Measurements from ENCODE around the gene PCK1. TPM values are rescaled to one million over a fixed set of nuclear protein-coding genes. Genes with fewer than 3 reads are reported as not detected.

The PCK1 gene
- total RNA-seq, 1 experiment from 2014 or later = not detected

DNA sequence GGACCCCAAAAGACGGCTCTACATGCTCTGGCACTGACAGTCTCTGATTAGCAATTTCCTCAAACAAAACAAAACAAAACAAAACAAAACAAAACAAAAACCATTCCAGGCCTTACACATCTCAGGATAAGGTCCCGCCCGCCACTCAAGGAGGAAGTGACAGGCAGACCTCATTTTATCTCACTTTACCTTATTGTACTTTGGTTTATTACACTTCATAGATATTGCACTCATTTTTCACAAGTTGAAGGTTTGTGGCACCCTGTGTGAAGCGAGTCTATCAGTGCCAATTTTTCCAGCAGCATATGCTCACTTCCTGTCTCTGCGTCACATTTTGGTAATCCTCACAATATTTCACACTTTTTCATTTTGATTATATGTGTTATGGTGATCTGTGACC, 44.1 kb downstream of the PCK1 start:
- WGBS (ENCODE audit: extremely low coverage, insufficient read length, low lambda C conversion rate) = no CpG with 5 or more reads among the region's 5 CpGs
- H3K27ac Mint-ChIP-seq = peak overlapping the region in 1 of 3 experiments; percentile 12; a peak in 1 of 7 replicates
- Histone ChIP-seq H2BK120ac (ENCODE audit: low read depth, low read length, poor library complexity, severe bottlenecking) (no peak overlapping the region), H4K91ac (ENCODE audit: insufficient read length, low read depth, low read length) (no peak overlapping the region), H3K23ac (ENCODE audit: insufficient read length, low read depth, low read length) (no peak overlapping the region), H2BK12ac (ENCODE audit: insufficient read length, low read depth, low read length) (no peak overlapping the region), H2BK20ac (ENCODE audit: low read depth, low read length, poor library complexity, severe bottlenecking) (no peak overlapping the region), H3K9me3 (ENCODE audit: control insufficient read depth, low read depth, low read length) (no peaks in the 10 kb centered on the region), H2BK15ac (ENCODE audit: low read depth, low read length) (no peak overlapping the region), H2AFZ (ENCODE audit: low read length) (no peak overlapping the region), H2BK5ac (ENCODE audit: insufficient read length, low read length) (no peak overlapping the region), H3K27me3 (ENCODE audit: insufficient read depth, low read length) (no peaks in the 10 kb centered on the region), H3K4me2 (ENCODE audit: insufficient read depth, insufficient read length, low read length) (no peak overlapping the region), H3K4me1 (ENCODE audit: insufficient read depth, low read length) (no peaks in the 10 kb centered on the region), H4K8ac (replicated peaks; ENCODE audit: insufficient read length, low read depth, low read length) (no peak overlapping the region), H3K56ac (ENCODE audit: insufficient read length, low read depth, low read length) (no peak overlapping the region), H3K4ac (ENCODE audit: low read depth, low read length) (no peak overlapping the region), H3K14ac (ENCODE audit: insufficient read depth, low read length) (no peak overlapping the region), H3K23me2 (ENCODE audit: insufficient read length, low read depth, low read length, poor library complexity, severe bottlenecking) (no peaks in the 10 kb centered on the region), H3K27ac (ENCODE audit: insufficient read length, low read depth, low read length) (no peak overlapping the region), H3K9ac (ENCODE audit: extremely low read depth, insufficient read length, low read length) (no peak overlapping the region), H4K20me1 (ENCODE audit: control insufficient read depth, insufficient read depth, insufficient read length) (no peaks in the 10 kb centered on the region), H4K5ac (ENCODE audit: insufficient read length, low read depth, low read length) (no peak overlapping the region), H3K79me2 (ENCODE audit: insufficient read depth, low read length) (no peaks in the 10 kb centered on the region), H3K18ac (ENCODE audit: insufficient read length, low read depth, low read length) (no peak overlapping the region), H2AK5ac (ENCODE audit: insufficient read length, low read length) (no peak overlapping the region), H3K79me1 (ENCODE audit: insufficient read depth, low read depth, low read length, poor library complexity, severe bottlenecking) (no peaks in the 10 kb centered on the region), H3T11ph (ENCODE audit: low read length) (no peak overlapping the region)
- H3K4me3 Mint-ChIP-seq = no peak overlapping the region
- H3K9me3 Mint-ChIP-seq = no peaks in the 10 kb centered on the region; a peak in 1 of 5 replicates
- H3K4me1 Mint-ChIP-seq = peaks cover 6 to 11% of the 10 kb centered on the region in 2 experiments
- TF ChIP-seq, protein P1, sequence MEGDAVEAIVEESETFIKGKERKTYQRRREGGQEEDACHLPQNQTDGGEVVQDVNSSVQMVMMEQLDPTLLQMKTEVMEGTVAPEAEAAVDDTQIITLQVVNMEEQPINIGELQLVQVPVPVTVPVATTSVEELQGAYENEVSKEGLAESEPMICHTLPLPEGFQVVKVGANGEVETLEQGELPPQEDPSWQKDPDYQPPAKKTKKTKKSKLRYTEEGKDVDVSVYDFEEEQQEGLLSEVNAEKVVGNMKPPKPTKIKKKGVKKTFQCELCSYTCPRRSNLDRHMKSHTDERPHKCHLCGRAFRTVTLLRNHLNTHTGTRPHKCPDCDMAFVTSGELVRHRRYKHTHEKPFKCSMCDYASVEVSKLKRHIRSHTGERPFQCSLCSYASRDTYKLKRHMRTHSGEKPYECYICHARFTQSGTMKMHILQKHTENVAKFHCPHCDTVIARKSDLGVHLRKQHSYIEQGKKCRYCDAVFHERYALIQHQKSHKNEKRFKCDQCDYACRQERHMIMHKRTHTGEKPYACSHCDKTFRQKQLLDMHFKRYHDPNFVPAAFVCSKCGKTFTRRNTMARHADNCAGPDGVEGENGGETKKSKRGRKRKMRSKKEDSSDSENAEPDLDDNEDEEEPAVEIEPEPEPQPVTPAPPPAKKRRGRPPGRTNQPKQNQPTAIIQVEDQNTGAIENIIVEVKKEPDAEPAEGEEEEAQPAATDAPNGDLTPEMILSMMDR (conservative IDR thresholded peaks at IDR 0.05) = no peak
- H3K27me3 Mint-ChIP-seq (ENCODE audit: low read depth) = peaks cover 8% of the 10 kb centered on the region
- no peak for DNase-seq
- H3K36me3 Mint-ChIP-seq (ENCODE audit: insufficient read depth in 1 of 3, low read depth in 3 of 3) = no peaks in the 10 kb centered on the region; a peak in 2 of 7 replicates

All from H9 (cell line).